Prostate gland (tissue), 2 donors: ENCODE measurements around the gene CD82.

Source experiments
- CTCF ChIP-seq, 4 experiments: fragments of 200-600 bp in 2 of 4; fragments of 450-650 bp in 2 of 4; sonication (generic) in 2 of 4; IDR thresholded peaks; 1 replicate in 3 of 4; 2 replicates in 1 of 4; pipeline ENCODE4 v1.5.1; 2016 to 2019; ENCODE audit warnings: antibody characterized with exemption in 4 of 4, mild to moderate bottlenecking in 2 of 4, moderate library complexity in 2 of 4
- POLR2A ChIP-seq: fragments of 450-650 bp; IDR thresholded peaks from one replicate; pipeline ENCODE4 v1.6.1; 2016; ENCODE audit warnings: antibody characterized with exemption, mild to moderate bottlenecking
- POLR2AphosphoS5 ChIP-seq: sonication (generic); formaldehyde crosslinking; IDR thresholded peaks from one replicate; pipeline ENCODE4 v1.6.1; 2017; ENCODE audit warnings: antibody characterized with exemption

- TF ChIP-seq CTCF (IDR thresholded peaks at IDR 0.05), result no peak
- no peak for TF ChIP-seq POLR2A
- no peak for TF ChIP-seq POLR2AphosphoS5
Observed at GRCh38 chr11:44529895-44530412, 35.5 kb upstream of the CD82 start.
